ENCODE data around the gene ZNF688. TPM values are rescaled to one million over a fixed set of nuclear protein-coding genes. Genes with fewer than 3 reads are reported as not detected.

The ZNF688 gene
- 4.7 and 6.5 TPM in 2 replicates for total RNA-seq

GRCh38 chr16:30571445-30572322 is at the start of gene ZNF688:
Gene ZNF688, minus strand, starts transcription at chr16:30571714. Its CDS starts 85 bp downstream, at chr16:30571629.

DNA sequence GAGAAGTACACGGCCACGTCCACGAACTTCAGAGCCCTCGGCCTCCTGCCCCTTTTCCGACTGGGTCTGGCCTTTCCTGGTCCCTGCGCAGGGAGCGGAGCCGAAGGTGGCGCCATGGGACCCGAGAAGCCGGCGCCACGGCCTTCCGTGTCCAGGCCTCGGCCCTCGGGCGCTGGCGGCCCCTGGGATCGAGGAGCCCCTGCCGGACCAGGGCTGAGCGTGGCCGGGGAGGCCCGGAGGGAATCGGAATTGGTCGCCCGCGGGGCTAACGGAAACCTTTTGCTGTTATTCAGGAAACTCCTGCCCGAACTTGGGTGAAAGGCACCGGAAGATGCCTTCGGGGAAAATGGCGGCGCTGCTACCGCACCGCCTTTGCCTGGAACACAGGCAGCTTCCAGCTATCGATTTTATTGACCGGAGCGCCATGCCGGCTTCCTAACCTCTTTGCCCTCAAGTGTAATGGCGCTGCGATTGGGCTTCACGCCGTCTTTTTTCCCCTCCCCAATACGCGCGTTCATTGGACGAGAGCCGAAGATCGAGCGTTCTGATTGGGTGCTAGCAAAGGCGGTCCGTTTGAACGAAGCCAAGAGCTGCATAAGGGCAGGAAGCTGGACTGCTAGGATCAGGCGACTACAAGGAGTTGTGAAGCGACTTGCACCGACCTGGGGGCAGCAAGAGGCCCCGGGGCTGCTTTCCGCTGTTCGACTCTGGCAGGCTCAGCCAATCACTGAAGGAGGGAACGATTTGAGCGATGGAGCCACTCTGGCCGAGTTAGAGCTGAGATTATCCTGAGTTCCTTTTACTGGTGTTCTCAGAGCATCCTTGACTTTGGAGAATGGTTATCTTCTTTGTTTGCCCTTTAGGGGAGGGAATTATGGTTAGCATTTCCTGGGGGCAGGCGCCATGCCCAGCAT is 38.7 kb upstream of the ZNF688 start, which contains the start of gene ZNF689:
TSS of gene ZNF689 (minus strand) at position 464 of the 914 bp plus-strand sequence. CDS start at position 116, 348 bp downstream.

DNA sequence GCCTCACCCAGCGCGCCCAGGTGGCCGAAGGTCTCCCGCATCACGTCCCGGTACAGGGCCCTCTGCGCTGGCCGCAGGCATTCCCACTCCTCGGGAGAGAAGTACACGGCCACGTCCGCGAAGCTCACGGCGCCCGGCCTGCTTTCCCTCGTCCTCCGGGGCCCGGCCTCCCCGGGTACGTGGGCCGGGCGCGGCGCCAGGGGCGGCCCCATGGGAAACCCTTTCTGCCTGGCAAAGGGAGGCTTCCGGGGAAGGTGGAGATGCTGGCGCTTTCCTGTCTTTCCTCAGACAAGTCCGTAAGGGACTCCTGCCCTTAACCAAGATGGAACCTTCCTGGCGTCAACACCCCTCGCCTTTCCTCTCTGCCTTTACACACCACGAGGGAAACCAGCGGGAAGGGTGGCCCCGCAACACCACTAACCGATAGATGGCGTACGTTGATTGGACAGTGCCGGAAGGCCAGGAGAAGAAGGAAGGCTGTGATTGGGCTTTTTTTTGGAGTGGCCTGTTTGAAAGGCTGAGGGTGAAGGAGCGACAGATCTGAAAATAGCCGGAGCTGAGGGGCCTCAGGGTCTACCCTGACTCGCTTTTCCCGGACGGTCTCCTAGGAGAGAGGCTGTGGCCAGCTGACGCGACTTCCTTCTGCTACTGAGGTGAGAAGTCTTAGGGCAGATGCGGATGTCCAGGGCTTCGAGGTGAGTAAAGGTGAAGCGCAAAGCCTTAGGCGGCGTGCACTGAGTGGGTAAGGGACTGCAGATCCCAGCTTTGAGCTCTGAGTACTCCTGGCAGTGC is 14.1 kb upstream of the ZNF688 start, which contains the start of gene ZNF785:
TSS of gene ZNF785 (minus strand) at position 298 of the 792 bp plus-strand sequence. CDS start at position 212, 86 bp downstream.

GRCh38 chr16:30557957-30558788 is 13.3 kb downstream of the ZNF688 start, which contains the start of gene ZNF764:
Gene ZNF764, minus strand, starts transcription at chr16:30558374. Its CDS starts 192 bp downstream, at chr16:30558182.

GRCh38 chr16:30534368-30535105 is 37.0 kb downstream of the ZNF688 start, which contains the start of gene ZNF747:
Gene ZNF747, minus strand, starts transcription at chr16:30534858. Its CDS starts 179 bp downstream, at chr16:30534679.

GRCh38 chr16:30526137-30526822 is 45.2 kb downstream of the ZNF688 start, which contains the start of gene ZNF768:
Gene ZNF768, minus strand, starts transcription at chr16:30526566. Its CDS starts 153 bp downstream, at chr16:30526413.

Other genes with a start within 250 kb of the ZNF688 start
- gene CD2BP2, start 216.4 kb downstream of the ZNF688 start, total RNA-seq, result 38.0 and 51.4 TPM in 2 replicates
- gene TBC1D10B, start 201.2 kb downstream of the ZNF688 start, total RNA-seq, result 29.2 and 33.1 TPM in 2 replicates
- not detected in 2 replicates for gene MYL11, start 196.9 kb downstream of the ZNF688 start, total RNA-seq
- gene SEPTIN1, start 189.2 kb downstream of the ZNF688 start, total RNA-seq, result not detected in 2 replicates
- gene ZNF48, start 176.3 kb downstream of the ZNF688 start, total RNA-seq, result 14.1 and 18.2 TPM in 2 replicates
- gene ZNF771, start 164.1 kb downstream of the ZNF688 start, total RNA-seq, result 12.2 and 17.2 TPM in 2 replicates
- 48.1 and 58.1 TPM in 2 replicates for gene DCTPP1, start 141.7 kb downstream of the ZNF688 start, total RNA-seq
- 14.3 and 15.2 TPM in 2 replicates for gene SEPHS2, start 125.8 kb downstream of the ZNF688 start, total RNA-seq
- not detected in 2 replicates for gene ITGAL, start 99.0 kb downstream of the ZNF688 start, total RNA-seq
- 16.6 and 17.8 TPM in 2 replicates for gene ZNF768, start 45.1 kb downstream of the ZNF688 start, total RNA-seq
- gene ZNF747, start 36.9 kb downstream of the ZNF688 start, total RNA-seq, result 5.2 and 6.7 TPM in 2 replicates
- 2.3 and 2.9 TPM in 2 replicates for gene ZNF764, start 13.3 kb downstream of the ZNF688 start, total RNA-seq
- gene ZNF785, start 14.0 kb upstream of the ZNF688 start, total RNA-seq, result 6.2 and 6.7 TPM in 2 replicates
- gene ZNF689, start 38.7 kb upstream of the ZNF688 start, total RNA-seq, result 3.2 and 4.7 TPM in 2 replicates
- gene PRR14, start 79.2 kb upstream of the ZNF688 start, total RNA-seq, result 4.0 and 6.8 TPM in 2 replicates
- gene FBRS, start 86.7 kb upstream of the ZNF688 start, total RNA-seq, result 10.4 and 17.2 TPM in 2 replicates
- 15.9 and 30.9 TPM in 2 replicates for gene SRCAP, start 127.5 kb upstream of the ZNF688 start, total RNA-seq
- gene PHKG2, start 176.7 kb upstream of the ZNF688 start, total RNA-seq, result 23.7 and 24.5 TPM in 2 replicates
- gene CFAP119, start 190.3 kb upstream of the ZNF688 start, total RNA-seq, result 1.5 and 1.6 TPM in 2 replicates
- gene RNF40, start 190.6 kb upstream of the ZNF688 start, total RNA-seq, result 57.8 and 73.3 TPM in 2 replicates
- 4.4 and 5.8 TPM in 2 replicates for gene ZNF629, start 215.5 kb upstream of the ZNF688 start, total RNA-seq